ENCODE data around the gene NUP43.
A peak's percentile ranks its signal among the peaks of the same experiment; 100 is the strongest.

The NUP43 gene

GRCh38 chr6:149746147-149746946 lies at the start of gene NUP43:
TSS of gene NUP43 (minus strand) at chr6:149746529. CDS start at chr6:149746495, 34 bp downstream.
- Histone ChIP-seq H3K4me1 (ENCODE audit: insufficient read depth, low read length, severe bottlenecking) (peaks cover 31% of the 10 kb centered on the region), H3K9me3 (ENCODE audit: low read length) (no peaks in the 10 kb centered on the region), H3K27me3 (ENCODE audit: insufficient read depth, low read length) (no peaks in the 10 kb centered on the region), H3K27ac (ENCODE audit: low read depth, low read length, poor library complexity, severe bottlenecking) (peak within 1 kb of the TSS; percentile 54), H2AFZ (ENCODE audit: low read length) (peak within 1 kb of the TSS; percentile 76; the same call in 1 of the 2 replicates), H3K79me2 (ENCODE audit: insufficient read depth, low read length) (peaks cover 26% of the 10 kb centered on the region), H3F3A (ENCODE audit: insufficient read depth, low read length) (no peaks in the 10 kb centered on the region), H4K20me1 (ENCODE audit: insufficient read depth, low read length) (no peaks in the 10 kb centered on the region), H3K36me3 (ENCODE audit: insufficient read depth, low read length) (peaks cover 25% of the 10 kb centered on the region), H3K9ac (ENCODE audit: low read length) (peak within 1 kb of the TSS; percentile 85), H3K4me3 (ENCODE audit: low read depth, low read length, poor library complexity, severe bottlenecking) (peak within 1 kb of the TSS; percentile 90), H3K9me2 (ENCODE audit: low read depth, low read length) (no peaks in the 10 kb centered on the region), H3K4me2 (ENCODE audit: low read length) (peak within 1 kb of the TSS; percentile 91)
- peak; percentile 51 for TF ChIP-seq CTCF (IDR thresholded peaks at IDR 0.05; ENCODE audit: low read length)
- TF ChIP-seq EZH2 (IDR thresholded peaks at IDR 0.05; ENCODE audit: borderline replicate concordance, low read length), result no peak

GRCh38 chr6:149783551-149783950 lies 37.2 kb upstream of the NUP43 start:
- no peaks in the 10 kb centered on the region for H3K27me3 ChIP-seq (ENCODE audit: insufficient read depth, low read length)
- H3F3A ChIP-seq (ENCODE audit: insufficient read depth, low read length), result no peaks in the 10 kb centered on the region
- no peaks in the 10 kb centered on the region for H3K9me2 ChIP-seq (ENCODE audit: low read depth, low read length)
- H3K9me3 ChIP-seq (ENCODE audit: low read length), result no peaks in the 10 kb centered on the region
- H3K4me2 ChIP-seq (ENCODE audit: low read length), result no peak overlapping the region
- no peak overlapping the region for H3K27ac ChIP-seq (ENCODE audit: low read depth, low read length, poor library complexity, severe bottlenecking)
- H4K20me1 ChIP-seq (ENCODE audit: insufficient read depth, low read length), result no peaks in the 10 kb centered on the region
- no peak overlapping the region for H3K9ac ChIP-seq (ENCODE audit: low read length)
- TF ChIP-seq CTCF (IDR thresholded peaks at IDR 0.05; ENCODE audit: low read length) (no peak), EZH2 (IDR thresholded peaks at IDR 0.05; ENCODE audit: borderline replicate concordance, low read length) (no peak)
- peaks cover 42% of the 10 kb centered on the region for H3K36me3 ChIP-seq (ENCODE audit: insufficient read depth, low read length)
- H2AFZ ChIP-seq (ENCODE audit: low read length), result no peak overlapping the region
- no peak overlapping the region for H3K4me3 ChIP-seq (ENCODE audit: low read depth, low read length, poor library complexity, severe bottlenecking)
- H3K79me2 ChIP-seq (ENCODE audit: insufficient read depth, low read length), result no peaks in the 10 kb centered on the region
- no peaks in the 10 kb centered on the region for H3K4me1 ChIP-seq (ENCODE audit: insufficient read depth, low read length, severe bottlenecking)

GRCh38 chr6:149782337-149782736 lies 36.0 kb upstream of the NUP43 start:
- Histone ChIP-seq H3K9ac (ENCODE audit: low read length) (no peak overlapping the region), H3K4me2 (ENCODE audit: low read length) (no peak overlapping the region), H3K36me3 (ENCODE audit: insufficient read depth, low read length) (peaks cover 51% of the 10 kb centered on the region), H3K4me3 (ENCODE audit: low read depth, low read length, poor library complexity, severe bottlenecking) (no peak overlapping the region), H3K4me1 (ENCODE audit: insufficient read depth, low read length, severe bottlenecking) (no peaks in the 10 kb centered on the region), H3K27me3 (ENCODE audit: insufficient read depth, low read length) (no peaks in the 10 kb centered on the region), H3K9me2 (ENCODE audit: low read depth, low read length) (no peaks in the 10 kb centered on the region), H2AFZ (ENCODE audit: low read length) (no peak overlapping the region), H3K27ac (ENCODE audit: low read depth, low read length, poor library complexity, severe bottlenecking) (no peak overlapping the region), H3K9me3 (ENCODE audit: low read length) (no peaks in the 10 kb centered on the region), H3F3A (ENCODE audit: insufficient read depth, low read length) (no peaks in the 10 kb centered on the region), H4K20me1 (ENCODE audit: insufficient read depth, low read length) (no peaks in the 10 kb centered on the region), H3K79me2 (ENCODE audit: insufficient read depth, low read length) (no peaks in the 10 kb centered on the region)
- no peak for TF ChIP-seq CTCF (IDR thresholded peaks at IDR 0.05; ENCODE audit: low read length)
- TF ChIP-seq EZH2 (IDR thresholded peaks at IDR 0.05; ENCODE audit: borderline replicate concordance, low read length), result no peak

All from OCI-LY1 (cell line).